Uterus (tissue), 2 donors: ENCODE results near the gene SMCO2.

Experiments
- POLR2A ChIP-seq, 2 donors: fragments of 450-650 bp; IDR thresholded peaks; one replicate each; pipeline ENCODE4 v1.6.1; 2016; ENCODE audit warnings: antibody characterized with exemption in 2 of 2, mild to moderate bottlenecking in 1 of 2, moderate library complexity in 1 of 2
- TF ChIP-seq, protein P1 (sequence below), 4 experiments: fragments of 200-600 bp in 2 of 4; fragments of 450-650 bp in 2 of 4; sonication (generic) in 2 of 4; IDR thresholded peaks; one replicate each; pipeline ENCODE4 v1.5.1; 2016 to 2019; ENCODE audit warnings: antibody characterized with exemption in 4 of 4, mild to moderate bottlenecking in 2 of 4, moderate library complexity in 1 of 4

DNA sequence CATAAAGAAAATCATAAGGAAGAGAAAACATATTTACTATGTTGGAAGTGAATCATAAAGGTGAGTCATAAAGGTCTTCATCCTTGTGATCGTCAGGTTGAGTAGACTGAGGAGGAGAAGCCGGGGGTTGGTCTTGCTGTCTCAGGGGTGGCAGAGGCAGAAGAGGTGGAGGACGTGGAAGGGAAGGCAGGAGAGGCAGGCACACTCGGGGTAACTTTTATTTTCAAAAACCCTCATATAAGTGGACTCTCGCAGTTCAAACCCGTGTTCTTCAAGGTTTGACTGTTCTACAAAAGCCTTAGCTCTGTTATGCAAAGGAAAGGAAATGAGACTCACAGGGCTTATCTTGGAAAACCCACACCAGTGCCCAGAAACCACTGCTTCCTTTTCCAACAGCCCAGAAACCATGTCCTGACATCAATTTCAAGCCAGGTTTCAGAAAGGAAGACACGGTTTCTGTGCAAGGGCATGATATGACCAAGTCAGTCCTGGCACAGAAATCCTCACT lies 14.0 kb downstream of the SMCO2 start:
- TF ChIP-seq, protein P1, sequence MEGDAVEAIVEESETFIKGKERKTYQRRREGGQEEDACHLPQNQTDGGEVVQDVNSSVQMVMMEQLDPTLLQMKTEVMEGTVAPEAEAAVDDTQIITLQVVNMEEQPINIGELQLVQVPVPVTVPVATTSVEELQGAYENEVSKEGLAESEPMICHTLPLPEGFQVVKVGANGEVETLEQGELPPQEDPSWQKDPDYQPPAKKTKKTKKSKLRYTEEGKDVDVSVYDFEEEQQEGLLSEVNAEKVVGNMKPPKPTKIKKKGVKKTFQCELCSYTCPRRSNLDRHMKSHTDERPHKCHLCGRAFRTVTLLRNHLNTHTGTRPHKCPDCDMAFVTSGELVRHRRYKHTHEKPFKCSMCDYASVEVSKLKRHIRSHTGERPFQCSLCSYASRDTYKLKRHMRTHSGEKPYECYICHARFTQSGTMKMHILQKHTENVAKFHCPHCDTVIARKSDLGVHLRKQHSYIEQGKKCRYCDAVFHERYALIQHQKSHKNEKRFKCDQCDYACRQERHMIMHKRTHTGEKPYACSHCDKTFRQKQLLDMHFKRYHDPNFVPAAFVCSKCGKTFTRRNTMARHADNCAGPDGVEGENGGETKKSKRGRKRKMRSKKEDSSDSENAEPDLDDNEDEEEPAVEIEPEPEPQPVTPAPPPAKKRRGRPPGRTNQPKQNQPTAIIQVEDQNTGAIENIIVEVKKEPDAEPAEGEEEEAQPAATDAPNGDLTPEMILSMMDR (IDR thresholded peaks at IDR 0.05) = no peak
- no peak for TF ChIP-seq POLR2A (IDR thresholded peaks at IDR 0.05)
